ENCODE results near the gene OXCT2. TPM values are rescaled to one million over a fixed set of nuclear protein-coding genes. Genes with fewer than 3 reads are reported as not detected.
"Not testable (repeated sequence)": the region's sequence is repeated elsewhere in the genome, so short reads cannot be mapped to it uniquely, and the experiment has no call there.

OXCT2 gene
- total RNA-seq, result 1 to 10 TPM in 1 of 2 experiments, under 1 TPM in 1; 0.49 to 1.5 TPM

DNA sequence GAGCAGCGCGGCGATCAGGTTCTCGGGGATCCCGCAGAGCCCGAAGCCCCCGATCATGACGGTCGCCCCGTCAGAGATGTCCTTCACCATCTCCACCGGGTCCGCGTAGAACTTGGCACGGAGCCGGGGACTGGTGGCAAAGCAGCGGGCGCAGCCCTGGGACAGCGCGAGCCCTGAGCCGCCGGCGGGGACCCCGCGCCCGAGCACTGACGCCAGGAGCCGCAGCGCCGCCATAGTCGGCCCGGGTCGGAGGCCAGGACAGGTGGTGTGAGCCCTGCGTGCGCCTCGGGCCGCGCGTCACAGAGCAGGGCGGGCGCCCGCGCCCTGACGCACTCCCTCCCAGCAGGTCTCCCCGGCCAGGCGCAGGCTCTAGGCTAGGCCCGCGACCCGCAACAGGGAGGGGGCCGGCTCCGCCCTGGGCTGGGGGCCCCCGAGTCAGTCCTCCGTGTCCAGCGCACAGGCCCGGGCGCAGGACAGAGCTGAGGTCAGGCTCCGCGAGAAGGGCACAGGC is at the start of gene OXCT2:
TSS of gene OXCT2 (minus strand) at position 327 of the 511 bp plus-strand sequence. CDS start at position 234, 93 bp downstream.
- intact Hi-C loops (cut with DNase I, micrococcal nuclease); H3K4me1 Mint-ChIP-seq; CTCF ChIA-PET; H3K9me3 Mint-ChIP-seq (ENCODE audit: low read depth); H3K27me3 Mint-ChIP-seq; H3K27ac Mint-ChIP-seq; H3K36me3 Mint-ChIP-seq (ENCODE audit: low read depth); POLR2A ChIA-PET: not testable (repeated sequence)
- peak within 1 kb of the TSS; percentile 38 for H3K4me3 Mint-ChIP-seq
- peak; percentile 57 for ATAC-seq
- peak; percentile 24 for DNase-seq

DNA sequence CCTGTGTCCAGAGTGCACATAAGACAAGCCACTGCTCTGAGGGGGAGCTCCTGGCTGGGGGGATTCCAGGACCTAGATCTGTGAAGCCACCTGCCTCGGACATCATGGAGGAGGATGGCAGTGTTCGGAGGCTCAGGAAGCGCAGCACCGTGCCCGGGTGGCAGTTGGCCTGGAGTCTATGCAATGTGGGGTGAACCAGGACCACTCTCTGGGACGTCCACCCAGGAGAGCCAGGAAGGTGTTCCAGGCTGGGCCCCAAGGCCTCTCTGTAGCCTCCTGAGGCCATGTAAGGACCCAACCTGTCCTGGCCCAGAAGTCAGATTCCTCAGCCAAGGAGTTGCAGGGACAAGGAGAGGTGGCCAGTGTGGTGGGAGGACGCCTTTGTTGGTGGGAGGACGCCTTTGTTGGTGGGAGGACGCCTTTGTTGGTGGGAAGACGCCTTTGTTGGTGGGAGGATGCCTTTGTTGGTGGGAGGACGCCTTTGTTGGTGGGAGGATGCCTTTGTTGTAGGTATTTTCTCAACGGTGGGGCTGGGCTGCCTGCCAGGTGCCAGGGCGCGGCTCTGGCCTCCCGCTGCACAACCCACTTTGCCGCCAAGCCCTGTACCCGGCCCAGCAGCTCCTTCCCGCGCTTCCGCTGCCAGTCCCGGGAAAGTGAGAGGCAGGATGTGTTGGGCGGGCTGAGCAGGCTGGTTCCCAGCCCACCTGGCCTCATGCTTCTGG is 48.1 kb upstream of the OXCT2 start:
- no peaks in the 10 kb centered on the region for H3K36me3 Mint-ChIP-seq (ENCODE audit: low read depth)
- intact Hi-C loops (cut with DNase I, micrococcal nuclease), result no loop called here
- ChIA-PET POLR2A (no interaction called here), CTCF (interaction anchor here (0.6 to 2.3 kb wide), 10 partner anchors 8 to 216 kb away, joined by 3 to 18 read pairs (median 4); partner anchors contain the start of gene MYCL)
- no peaks in the 10 kb centered on the region for H3K9me3 Mint-ChIP-seq (ENCODE audit: low read depth)
- DNase-seq (no peak), ATAC-seq (no peak)
- H3K27ac Mint-ChIP-seq, result no peak overlapping the region
- H3K4me3 Mint-ChIP-seq, result no peak overlapping the region
- H3K27me3 Mint-ChIP-seq, result peaks cover 4% of the 10 kb centered on the region
- peaks cover 13% of the 10 kb centered on the region for H3K4me1 Mint-ChIP-seq

DNA sequence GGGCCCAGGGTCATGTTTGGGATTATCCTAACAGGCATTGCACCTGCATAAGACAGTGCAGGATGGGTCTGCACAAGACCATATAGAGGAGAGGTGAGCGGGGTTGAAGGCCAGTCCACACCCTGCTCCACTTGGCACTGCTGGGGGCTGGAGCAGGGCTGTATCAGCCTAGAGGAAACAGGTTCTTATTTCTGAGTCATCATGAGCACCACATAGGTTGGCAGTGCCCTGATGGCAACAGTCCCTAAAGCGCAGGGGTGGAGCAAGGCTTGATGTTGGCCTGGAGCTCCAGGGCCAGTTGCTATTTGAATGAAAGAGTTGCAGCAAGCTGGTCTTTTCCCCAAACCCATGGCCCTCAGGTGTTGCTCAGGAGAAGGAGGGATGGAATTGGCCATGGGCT is 47.3 kb upstream of the OXCT2 start:
- no peak overlapping the region for H3K4me3 Mint-ChIP-seq
- H3K27me3 Mint-ChIP-seq, result peaks cover 4% of the 10 kb centered on the region

DNA sequence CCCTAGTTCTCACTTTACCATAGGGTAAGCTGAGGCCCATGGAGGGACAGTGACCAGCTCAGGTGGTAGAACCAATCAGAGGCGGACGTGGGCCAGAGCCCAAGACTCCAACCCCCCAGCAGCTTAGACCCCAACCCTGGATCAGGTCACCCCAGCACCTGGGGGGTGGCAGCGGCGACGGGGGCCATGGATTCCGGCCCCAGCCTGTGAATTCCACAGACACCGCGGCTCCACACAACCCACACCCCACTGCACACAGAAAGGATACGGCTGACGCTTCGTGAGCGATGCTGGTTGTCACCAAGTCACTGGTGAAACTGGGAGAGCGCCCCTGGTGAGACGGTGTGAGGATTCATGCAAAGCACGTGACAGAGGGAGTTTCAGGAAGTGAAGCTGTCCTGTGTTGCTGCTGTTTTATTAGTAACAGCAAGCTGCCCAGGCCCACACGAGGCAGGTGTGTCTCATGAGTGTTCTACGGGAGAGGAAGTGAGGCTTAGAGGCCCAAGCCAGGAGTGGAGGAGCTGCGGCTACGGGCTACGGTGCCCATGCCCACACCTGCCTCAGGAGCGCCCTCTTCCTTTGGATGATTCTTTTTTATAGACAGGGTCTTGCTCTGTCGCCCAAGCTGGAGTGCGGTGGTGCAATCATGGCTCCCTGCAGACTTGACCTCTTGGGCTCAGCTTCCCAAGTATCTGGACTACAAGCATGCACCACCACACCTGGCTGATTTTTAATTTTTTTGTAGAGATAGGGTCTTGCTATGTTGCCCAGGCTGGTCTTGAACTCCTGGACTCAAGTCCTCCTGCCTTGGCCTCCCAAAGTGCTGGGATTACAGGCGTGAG is 46.2 kb upstream of the OXCT2 start:
- peaks cover 13% of the 10 kb centered on the region for H3K4me1 Mint-ChIP-seq
- intact Hi-C loops (cut with DNase I, micrococcal nuclease); H3K9me3 Mint-ChIP-seq (ENCODE audit: low read depth); H3K36me3 Mint-ChIP-seq (ENCODE audit: low read depth); H3K27me3 Mint-ChIP-seq: not testable (repeated sequence)
- H3K27ac Mint-ChIP-seq, result peak overlapping the region; percentile 49
- ChIA-PET CTCF (interaction anchor here (0.6 to 2.3 kb wide), 14 partner anchors 9 to 174 kb away, joined by 3 to 18 read pairs (median 5); partner anchors contain the start of gene MYCL), POLR2A (interaction anchor here (0.8 kb wide), 1 partner anchor 154 kb away, joined by 3 read pairs; no protein-coding TSS in a partner anchor)
- peak overlapping the region; percentile 9 for H3K4me3 Mint-ChIP-seq
- DNase-seq (peak; percentile 76), ATAC-seq (peak; percentile 88)

More for the DNA sequence above, 47.3 kb upstream of the OXCT2 start:
- peaks cover 13% of the 10 kb centered on the region for H3K4me1 Mint-ChIP-seq
- ChIA-PET POLR2A (interaction anchor here (0.6 kb wide), 2 partner anchors 62 to 154 kb away, joined by 3 read pairs; no protein-coding TSS in a partner anchor), CTCF (interaction anchor here (0.6 to 2.3 kb wide), 9 partner anchors 9 to 280 kb away, joined by 3 to 18 read pairs (median 4); partner anchors contain the start of gene MYCL)
- DNase-seq (no peak), ATAC-seq (no peak)
- no peaks in the 10 kb centered on the region for H3K9me3 Mint-ChIP-seq (ENCODE audit: low read depth)
- no peak overlapping the region for H3K27ac Mint-ChIP-seq
- H3K36me3 Mint-ChIP-seq (ENCODE audit: low read depth), result no peaks in the 10 kb centered on the region
- intact Hi-C loops (cut with DNase I, micrococcal nuclease), result no loop called here

DNA sequence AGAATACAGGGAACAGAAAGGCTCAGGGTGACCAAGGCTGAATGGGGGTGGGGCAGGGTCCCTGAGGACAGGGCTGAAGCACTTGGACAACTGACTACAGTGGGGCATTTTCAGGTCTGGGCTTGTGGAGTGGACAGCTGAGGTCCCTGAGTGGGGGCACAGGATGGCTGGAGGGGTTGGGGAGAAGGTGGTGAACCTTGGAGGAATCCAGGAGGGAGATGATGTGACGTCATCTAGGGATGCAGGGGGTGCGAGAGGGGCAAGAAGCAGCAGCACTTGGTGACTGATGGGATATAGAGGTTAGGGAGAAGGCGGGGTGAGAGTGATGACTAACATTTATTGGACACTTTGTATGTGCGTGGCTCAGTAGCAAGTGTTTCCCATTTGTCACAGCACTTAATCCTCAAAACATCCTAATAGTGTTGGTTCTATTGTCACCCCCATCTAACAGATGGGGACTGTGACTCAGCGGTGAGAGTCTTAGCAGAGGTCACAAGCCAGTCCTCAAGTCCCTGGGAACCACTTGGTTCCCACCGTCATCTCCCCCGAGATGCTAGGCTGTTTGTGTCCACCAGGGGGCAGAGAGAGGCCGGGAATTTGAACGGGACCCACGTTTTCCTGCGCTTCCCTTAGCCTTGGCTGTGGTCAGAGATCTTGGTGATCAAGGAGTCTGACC is 45.4 kb upstream of the OXCT2 start:
- Mint-ChIP-seq H3K9me3 (ENCODE audit: low read depth) (no peaks in the 10 kb centered on the region), H3K27ac (peak overlapping the region; percentile 49), H3K4me1 (peaks cover 13% of the 10 kb centered on the region), H3K4me3 (peak overlapping the region; percentile 9), H3K36me3 (ENCODE audit: low read depth) (no peaks in the 10 kb centered on the region), H3K27me3 (peaks cover 4% of the 10 kb centered on the region)
- CTCF ChIA-PET, result interaction anchor here (0.6 to 2.3 kb wide), 14 partner anchors 16 to 179 kb away, joined by 3 to 18 read pairs (median 3); partner anchors contain the start of gene MYCL
- DNase-seq, result peak; percentile 81
- POLR2A ChIA-PET, result interaction anchor here (0.6 kb wide), 1 partner anchor 635 kb away, joined by 3 read pairs; no protein-coding TSS in a partner anchor
- intact Hi-C loops (cut with DNase I, micrococcal nuclease), result loop anchor here (1.0 kb wide), 4 partner anchors 86 to 216 kb away; no protein-coding TSS in a partner anchor
- ATAC-seq, result peak; percentile 76

DNA sequence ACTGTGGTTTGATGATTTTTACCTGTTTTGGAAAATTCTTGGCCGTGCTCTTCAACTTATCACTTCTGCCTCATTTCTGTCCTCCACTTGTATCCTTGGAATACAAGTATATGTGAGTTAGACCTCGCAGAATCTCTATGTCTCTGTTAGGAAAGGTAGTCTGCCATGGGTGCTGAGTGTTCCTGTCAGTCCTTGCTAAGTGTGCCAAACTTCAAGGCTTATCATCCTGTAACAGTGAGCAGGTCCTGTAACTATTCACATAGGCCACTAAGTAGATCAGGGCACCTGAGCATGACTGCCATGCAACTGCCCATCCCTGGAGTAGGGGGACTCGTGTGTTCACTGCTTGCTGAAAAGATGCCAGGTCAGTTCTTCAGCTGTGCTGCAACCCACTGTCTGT is 41.8 kb upstream of the OXCT2 start:
- H3K27me3 Mint-ChIP-seq, result peaks cover 4% of the 10 kb centered on the region
- no peak overlapping the region for H3K4me3 Mint-ChIP-seq
- no peak overlapping the region for H3K27ac Mint-ChIP-seq
- no peaks in the 10 kb centered on the region for H3K9me3 Mint-ChIP-seq (ENCODE audit: low read depth)
- ChIA-PET POLR2A (no interaction called here), CTCF (no interaction called here)
- intact Hi-C loops (cut with DNase I, micrococcal nuclease), result no loop called here
- H3K36me3 Mint-ChIP-seq (ENCODE audit: low read depth), result no peaks in the 10 kb centered on the region
- peaks cover 13% of the 10 kb centered on the region for H3K4me1 Mint-ChIP-seq
- ATAC-seq, result no peak
- DNase-seq, result no peak

DNA sequence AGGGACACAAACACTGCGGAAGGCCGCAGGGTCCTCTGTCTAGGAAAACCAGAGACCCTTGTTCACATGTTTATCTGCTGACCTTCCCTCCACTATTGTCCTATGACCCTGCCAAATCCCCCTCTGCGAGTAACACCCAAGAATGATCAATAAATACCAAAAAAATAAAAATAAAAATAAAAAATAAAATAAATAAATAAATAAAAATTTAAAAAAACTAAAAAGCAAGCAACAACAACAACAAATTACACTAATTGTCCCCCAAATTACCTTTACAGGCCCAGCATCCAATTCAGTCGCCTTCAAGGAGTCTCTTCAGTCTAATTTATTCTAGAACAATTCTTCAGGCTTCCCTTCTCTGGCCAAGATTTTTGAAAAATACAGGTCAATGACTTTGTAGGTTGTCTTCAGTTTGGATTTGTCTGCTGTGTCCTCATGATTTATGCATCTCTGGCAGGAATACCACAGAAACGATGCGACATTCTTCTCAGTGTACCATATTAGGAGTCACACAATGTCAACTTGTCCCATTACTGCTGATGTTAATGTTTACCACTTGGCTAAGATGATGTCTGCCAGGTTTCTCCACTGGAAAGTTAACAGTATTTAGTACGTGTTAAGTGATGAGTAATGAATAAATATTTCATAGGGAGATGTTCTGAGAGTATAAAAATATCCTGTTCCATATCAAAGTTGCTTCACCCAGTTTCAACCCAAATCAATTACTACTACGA is 37.8 kb upstream of the OXCT2 start:
- ATAC-seq (no peak), DNase-seq (no peak)
- ChIA-PET POLR2A (interaction anchor here (0.7 kb wide), 1 partner anchor 464 kb away, joined by 3 read pairs; no protein-coding TSS in a partner anchor), CTCF (interaction anchor here (1.1 kb wide), 1 partner anchor 111 kb away, joined by 5 read pairs; no protein-coding TSS in a partner anchor)
- Mint-ChIP-seq H3K27ac (no peak overlapping the region), H3K4me1 (no peaks in the 10 kb centered on the region), H3K9me3 (ENCODE audit: low read depth) (peaks cover 7% of the 10 kb centered on the region), H3K27me3 (no peaks in the 10 kb centered on the region), H3K36me3 (ENCODE audit: low read depth) (peaks cover 8% of the 10 kb centered on the region), H3K4me3 (no peak overlapping the region)
- intact Hi-C loops (cut with DNase I, micrococcal nuclease), result no loop called here

DNA sequence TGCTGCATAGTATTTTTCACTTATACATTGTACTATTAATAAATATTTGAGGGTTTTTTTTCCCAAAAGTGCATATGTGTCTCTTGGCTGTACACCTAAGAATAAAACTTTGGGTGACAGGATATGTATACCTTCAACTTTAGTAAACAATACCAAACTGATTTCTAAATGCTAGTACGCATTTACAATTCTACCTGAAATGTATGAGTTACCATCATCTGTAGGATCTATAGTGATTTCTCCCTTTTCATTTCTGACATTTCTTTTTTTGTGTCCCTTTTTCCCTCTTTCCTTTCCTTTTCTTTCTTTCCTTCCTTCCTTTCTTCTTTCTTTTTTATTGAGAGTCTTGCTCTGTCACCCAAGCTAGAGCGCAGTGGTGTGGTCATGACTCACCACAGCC is 34.2 kb upstream of the OXCT2 start:
- Mint-ChIP-seq H3K36me3 (ENCODE audit: low read depth) (peaks cover 8% of the 10 kb centered on the region), H3K4me1 (no peaks in the 10 kb centered on the region), H3K27ac (no peak overlapping the region), H3K9me3 (ENCODE audit: low read depth) (peaks cover 7% of the 10 kb centered on the region), H3K4me3 (no peak overlapping the region), H3K27me3 (no peaks in the 10 kb centered on the region)
- intact Hi-C loops (cut with DNase I, micrococcal nuclease), result no loop called here
- ATAC-seq, result no peak
- ChIA-PET POLR2A (no interaction called here), CTCF (interaction anchor here (0.6 to 1.4 kb wide), 2 partner anchors 12 to 245 kb away, joined by 3 to 6 read pairs; no protein-coding TSS in a partner anchor)
- DNase-seq, result no peak

DNA sequence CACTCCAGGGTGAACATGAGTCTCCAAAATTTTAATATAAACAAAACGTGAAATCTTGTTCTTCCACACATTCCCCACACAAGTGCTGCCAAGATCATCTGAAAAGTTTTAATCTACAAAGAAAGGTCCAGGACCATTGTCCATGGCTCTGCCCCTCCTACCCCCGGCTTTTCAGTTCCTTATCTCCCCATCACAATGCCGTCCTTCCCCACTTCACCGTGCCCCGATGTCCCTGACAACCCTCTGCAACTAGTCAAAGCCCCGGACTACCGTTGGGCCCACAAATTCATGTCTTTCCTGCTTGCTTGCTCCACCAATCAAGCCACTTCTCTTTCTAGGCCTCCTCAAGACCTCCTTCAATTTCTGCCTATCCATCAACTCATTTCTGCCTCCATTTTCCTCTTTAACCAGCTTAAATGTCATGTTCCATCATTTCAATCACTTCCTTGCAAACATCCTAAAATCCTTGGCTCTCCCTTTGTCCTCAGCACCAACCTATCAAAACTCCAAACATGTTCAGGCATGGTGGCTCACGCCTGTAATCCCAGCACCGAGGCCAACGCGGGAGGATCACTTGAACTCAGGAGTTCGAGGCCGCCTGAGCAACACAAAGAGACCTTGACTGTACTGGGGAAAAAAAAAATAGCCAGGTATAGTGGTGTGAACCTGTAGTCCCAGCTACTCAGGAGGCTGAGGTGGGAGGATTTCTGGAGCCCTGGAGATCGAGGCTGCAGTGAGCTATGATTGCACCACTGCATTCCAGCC is 31.5 kb upstream of the OXCT2 start:
- Mint-ChIP-seq H3K4me3 (no peak overlapping the region), H3K27ac (no peak overlapping the region), H3K27me3 (no peaks in the 10 kb centered on the region), H3K4me1 (peaks cover 12% of the 10 kb centered on the region), H3K9me3 (ENCODE audit: low read depth) (peaks cover 7% of the 10 kb centered on the region), H3K36me3 (ENCODE audit: low read depth) (peaks cover 8% of the 10 kb centered on the region)
- ChIA-PET CTCF (interaction anchor here (1.1 kb wide), 1 partner anchor 15 kb away, joined by 3 read pairs; no protein-coding TSS in a partner anchor), POLR2A (no interaction called here)
- intact Hi-C loops (cut with DNase I, micrococcal nuclease), result no loop called here
- DNase-seq (no peak), ATAC-seq (no peak)

DNA sequence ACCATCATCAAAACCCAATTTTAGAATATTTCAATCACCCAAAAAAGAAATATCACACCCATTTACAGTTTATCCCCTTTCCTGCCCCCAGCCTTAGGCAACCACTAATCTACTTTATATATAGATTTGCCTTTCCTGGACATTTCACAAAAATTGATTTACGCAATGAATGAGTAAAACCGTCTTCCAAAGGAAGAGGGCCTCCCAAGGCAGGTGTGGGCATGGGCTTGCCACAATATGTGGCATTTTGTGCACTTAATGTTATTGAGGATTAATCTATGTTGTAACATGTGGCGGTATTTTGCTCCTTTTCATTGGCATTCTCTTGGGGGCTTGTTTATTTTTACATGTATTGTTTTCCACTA is 29.3 kb upstream of the OXCT2 start:
- Mint-ChIP-seq H3K36me3 (ENCODE audit: low read depth) (peaks cover 5% of the 10 kb centered on the region), H3K9me3 (ENCODE audit: low read depth) (peaks cover 4% of the 10 kb centered on the region), H3K4me3 (no peak overlapping the region), H3K27me3 (no peaks in the 10 kb centered on the region), H3K27ac (no peak overlapping the region), H3K4me1 (peaks cover 14% of the 10 kb centered on the region)
- ATAC-seq, result no peak
- POLR2A ChIA-PET, result no interaction called here
- intact Hi-C loops (cut with DNase I, micrococcal nuclease), result loop anchor here in 1 of 2 experiments (1.0 kb wide), 1 partner anchor 194 kb away; no protein-coding TSS in a partner anchor
- no peak for DNase-seq
- CTCF ChIA-PET, result interaction anchor here (0.6 to 1.9 kb wide), 19 partner anchors 10 to 239 kb away, joined by 3 to 10 read pairs (median 3); partner anchors contain the start of gene PPIE
